HG03039 (cell line): Measurements from ENCODE around the gene SMARCE1.

Experiments used
- ATAC-seq: cut with Tn5 transposase; IDR thresholded peaks from one replicate; pipeline ENCODE4 v1.9.1; 2021; ENCODE audit warnings: mild to moderate bottlenecking, moderate library complexity; ENCODE audit not compliant: unreplicated experiment

Gene SMARCE1

DNA sequence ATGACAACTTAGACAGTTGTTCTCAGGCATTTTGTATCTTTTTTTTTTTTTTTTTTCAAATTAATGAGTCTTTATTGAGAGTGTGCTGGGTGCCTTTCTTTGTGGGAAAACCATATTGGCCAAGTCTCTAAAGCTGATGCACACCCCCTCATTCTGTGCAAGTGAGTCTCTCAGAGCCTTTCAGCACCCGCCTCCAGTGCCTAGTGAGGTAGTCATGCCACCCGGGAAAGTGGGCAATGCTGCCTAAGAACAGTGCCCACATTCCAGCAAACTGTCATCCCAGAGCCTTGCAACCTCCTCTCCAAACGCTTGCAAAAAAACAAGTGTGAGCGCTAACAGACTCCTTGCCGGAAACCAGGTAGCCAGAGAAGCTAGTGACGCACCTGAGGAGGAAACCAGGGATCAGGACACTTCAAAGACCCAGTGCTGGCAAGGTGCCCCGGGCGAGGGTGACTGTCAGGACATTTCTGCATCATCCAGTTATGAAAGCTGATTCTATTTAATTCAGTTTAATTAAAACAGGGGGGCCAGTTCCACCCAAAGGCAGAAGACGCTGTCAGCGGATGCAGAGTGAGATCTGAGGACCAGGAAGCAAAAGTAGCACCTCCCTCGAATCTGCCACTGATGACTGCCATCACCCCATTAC is 34.9 kb downstream of the SMARCE1 start:
- ATAC-seq, result no peak

DNA sequence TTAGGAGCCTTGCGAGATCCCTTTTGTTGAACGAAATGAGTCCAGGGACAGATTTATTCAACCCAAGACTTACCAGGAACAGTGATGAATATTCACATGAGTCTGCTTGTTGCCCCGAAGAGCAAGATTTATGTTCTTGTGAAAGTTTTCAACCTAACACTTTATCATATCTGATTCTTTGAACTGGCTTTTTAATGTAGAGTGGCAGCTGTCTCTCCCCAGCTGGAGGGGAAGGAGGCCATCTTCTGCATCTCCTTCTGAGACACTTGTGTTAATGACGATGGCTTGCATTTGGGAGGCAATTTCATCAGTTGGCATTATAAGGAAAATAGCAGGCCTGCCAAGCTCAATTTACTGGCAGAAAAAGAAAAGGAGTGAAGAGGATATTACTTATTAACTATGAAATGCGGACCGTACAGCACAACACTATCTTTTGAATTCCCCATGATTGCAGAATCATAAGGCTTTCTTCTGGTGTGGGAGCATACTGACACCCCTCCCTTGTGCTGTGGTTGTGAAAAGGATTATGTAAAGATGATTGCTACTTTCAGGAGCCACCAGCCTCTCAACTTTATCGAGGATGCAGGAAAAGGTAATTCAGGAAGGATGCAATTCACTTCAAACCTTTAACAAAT is 35.7 kb downstream of the SMARCE1 start:
- ATAC-seq, result no peak

DNA sequence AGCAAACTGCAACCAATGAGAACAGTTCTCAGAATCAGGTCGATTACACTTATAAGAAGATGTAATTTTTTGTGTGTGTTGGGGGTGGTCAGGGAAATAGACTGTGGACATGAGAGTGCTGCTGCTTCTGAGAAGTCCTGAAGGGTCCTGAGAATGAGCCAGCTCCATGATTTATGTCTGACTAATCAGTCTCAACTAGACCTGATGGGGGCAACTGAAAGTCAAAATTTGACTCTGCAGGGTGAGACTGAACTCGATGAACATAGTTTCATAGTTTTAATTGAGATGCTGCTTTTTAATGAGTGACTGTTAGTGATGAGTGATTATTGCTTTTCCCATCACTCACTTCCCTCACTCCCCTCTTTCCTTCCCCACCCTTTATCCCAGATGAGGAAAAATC is 37.3 kb downstream of the SMARCE1 start:
- ATAC-seq, result no peak

DNA sequence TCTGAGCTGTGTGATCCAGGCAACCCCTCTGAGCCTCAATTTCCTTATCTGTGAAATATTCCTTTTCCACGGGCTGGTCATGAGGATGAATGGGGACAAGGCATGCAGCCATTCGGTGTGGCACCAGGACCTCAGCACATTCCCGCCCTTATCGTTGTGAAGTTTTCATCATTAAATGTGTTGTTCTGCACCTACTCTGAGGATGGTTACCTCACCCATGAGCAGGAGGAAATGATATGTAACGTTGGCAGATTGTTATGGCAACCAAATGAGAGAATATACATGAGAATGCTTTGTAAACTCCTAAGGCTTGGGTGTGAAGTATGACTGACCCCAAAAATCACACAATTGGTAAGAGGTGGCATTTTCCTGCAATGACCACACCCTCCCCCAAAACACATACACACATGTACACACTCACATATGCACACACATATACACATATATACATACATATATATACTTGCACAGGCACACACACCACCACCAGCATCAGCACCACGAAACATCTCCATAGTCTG is 39.5 kb downstream of the SMARCE1 start:
- ATAC-seq, result no peak

DNA sequence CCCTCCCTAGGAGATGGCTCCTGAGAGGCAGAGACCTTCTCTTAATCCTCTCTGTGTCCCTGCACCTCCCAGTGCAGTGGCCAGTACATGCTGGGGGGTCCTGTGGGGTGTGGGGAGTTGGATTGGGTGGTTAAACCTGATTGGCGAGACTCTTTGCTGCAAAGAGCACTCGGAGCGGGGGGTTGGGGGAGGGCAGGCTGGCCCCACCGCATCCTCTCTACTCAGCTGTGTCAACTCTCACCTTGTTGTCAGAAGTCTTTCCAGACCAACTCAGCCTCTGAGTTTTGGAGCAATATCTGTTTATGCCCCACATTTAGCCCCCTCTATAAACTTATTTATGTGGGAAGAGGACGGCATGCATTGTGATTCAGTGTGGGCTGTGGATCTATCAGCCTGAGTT is 40.0 kb downstream of the SMARCE1 start:
- ATAC-seq, result no peak

DNA sequence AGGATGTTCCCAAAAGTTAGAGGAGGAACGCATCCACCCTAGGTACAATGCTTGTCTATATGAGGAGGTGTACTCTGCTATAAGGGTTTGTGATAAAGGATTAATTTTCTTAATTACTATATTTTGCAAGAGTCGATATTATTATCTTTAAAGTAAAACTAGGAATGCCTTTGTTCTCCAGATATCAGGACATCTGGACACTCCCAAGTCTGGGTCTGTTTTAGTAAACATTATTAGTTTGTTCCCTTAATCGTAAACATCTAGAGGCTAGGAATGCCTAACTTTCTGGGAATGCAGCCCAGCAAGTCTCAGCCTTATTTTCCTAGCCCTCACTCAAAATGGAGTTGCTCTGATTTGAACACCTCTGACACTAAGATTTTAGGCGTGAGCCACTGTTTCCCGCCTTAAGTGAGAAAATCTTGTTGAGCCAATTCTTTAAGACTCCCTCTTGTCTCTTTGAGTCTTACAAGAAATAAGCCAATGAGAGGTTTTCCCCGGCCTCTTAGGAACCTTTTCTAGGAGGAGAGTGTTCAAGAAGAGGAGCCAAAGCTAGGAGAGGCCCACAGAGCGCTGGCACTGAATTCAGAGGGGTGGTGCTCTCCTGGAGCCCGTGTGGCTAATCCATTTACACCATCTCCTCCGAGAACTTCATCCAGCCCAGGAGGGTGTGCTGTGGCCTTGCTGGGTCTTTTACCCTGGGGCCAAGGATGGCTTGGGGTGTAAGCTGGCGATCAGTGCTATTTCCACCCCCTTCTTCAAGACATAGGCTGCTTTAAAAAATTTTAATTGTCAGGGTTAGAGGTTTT is 40.9 kb downstream of the SMARCE1 start:
- no peak for ATAC-seq

DNA sequence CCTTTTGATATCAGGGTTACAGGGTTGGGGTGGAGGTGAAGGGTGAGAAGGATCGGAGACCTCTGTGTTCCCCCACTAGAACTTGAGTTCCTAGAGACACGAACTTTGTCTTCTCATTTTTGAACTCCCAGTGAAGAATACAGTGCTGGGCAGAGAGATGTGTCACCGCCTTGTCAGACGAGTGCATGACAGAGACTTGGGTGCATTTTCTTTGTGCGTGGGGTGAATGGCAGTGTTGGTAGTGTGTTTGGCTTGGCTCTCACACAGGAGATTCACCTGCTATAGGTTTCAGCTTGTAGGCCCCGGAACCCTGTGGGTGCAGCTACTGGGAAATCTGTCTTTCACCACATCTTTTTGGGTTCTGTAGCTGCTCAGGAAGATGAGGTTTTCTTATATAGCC is 42.3 kb downstream of the SMARCE1 start:
- no peak for ATAC-seq

DNA sequence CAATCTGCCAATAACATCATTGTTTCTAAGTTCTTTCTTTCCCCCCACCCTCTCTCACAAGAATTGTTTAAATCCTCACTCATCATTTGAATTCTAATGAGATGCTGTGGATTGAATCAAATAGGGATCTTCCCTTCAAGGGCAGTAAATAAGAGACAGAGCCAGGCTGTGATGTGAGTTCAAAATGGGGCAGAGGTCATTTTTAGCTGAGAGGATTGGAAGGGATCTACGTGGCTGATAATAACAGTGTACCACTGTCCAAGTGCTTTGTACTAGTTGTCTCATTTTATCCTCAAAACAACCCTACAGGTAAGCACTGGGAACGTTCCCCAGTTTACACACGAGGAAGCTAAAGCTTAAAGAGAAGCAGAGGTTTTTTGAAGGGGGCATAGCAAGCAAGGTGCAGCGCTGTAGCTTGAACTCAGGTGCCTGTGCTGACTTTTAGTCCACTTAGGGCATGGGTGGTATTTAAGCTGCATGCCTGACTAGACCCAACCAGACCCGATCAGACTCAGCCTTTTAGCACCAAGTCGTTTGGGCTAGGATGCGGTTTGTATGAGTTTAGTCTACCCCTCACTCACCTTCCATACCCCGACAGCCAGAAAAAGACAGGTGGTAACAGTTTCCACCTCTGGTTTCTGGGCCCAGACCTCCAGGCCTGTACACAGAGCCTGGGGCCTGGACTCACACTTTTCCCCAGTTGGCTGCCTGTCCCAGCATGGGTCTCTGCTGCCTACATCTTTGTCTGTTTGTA is 43.1 kb downstream of the SMARCE1 start:
- ATAC-seq, result no peak

DNA sequence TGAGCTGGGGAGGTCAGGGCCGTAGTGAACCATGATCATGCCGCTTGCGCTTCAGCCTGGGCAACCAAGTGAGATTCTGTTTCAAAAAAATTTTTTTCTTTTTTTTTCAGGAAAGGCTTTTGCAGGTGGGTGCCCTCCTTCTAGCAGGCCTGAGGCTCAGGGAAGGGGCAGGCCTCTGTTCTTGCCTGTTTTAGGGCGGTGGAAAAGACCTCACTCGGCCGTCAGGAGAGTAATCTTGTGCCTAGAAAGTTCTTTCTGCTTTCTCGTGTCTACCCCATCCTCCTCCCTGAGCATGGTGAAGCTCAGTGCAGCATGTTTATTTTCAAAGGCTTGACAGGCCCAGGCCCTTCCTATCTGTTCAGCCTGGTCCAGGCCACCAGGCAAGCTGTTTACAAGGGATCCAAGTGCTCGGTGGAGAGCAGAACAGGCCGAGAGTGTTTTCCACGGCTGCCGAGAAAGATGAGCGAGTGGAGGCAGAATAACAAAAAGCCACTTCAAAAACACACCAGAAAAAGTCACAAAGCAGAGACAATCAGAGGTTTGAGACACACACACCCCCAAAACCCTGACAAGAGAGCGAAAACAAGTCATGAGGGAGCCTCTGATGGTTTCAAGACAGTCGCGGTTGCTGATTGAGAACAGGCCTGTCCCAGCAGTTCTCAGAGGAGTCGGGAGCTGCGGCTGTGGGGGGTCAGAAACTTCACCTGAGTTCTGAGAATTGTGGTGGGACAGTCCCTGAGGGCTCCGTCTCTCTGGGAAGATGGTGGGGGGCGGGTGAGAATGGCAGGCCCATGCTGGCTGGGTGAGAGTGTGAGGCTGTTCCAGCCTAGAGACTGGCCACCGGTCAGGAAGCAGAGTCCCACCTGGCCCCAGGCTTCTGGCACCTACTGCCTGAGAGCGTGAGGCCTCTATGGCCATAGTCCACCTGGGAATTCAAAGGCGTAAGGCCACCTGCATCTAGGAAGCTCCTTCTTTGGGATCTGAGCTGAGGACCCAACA is 44.9 kb downstream of the SMARCE1 start:
- no peak for ATAC-seq

DNA sequence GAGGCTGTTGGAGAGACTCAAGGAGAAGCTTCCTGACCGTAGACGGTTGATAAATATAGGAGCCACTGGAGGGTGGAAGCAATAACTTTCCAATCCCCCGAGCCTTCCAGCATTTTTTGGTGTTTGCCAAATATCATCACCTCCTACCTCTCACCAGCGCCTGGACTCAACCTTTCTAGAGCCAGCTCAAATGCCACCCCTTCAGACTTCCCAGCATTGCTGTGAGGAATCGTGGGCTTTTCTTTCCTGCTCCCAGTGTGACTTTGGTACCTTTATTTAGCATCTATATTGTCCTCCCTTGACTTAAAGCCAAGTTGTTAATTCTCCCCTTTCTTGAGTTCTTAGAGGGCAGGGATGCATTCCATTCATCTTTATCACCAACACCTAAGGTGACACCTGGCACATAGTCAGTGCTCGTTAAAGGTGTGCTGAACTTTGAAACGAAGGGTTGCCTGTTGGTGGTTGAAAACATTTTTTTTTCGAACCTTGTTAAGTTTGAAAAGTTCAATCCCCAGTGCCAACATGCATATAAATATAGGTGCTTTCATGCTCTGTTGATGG is 47.1 kb downstream of the SMARCE1 start:
- ATAC-seq, result no peak

DNA sequence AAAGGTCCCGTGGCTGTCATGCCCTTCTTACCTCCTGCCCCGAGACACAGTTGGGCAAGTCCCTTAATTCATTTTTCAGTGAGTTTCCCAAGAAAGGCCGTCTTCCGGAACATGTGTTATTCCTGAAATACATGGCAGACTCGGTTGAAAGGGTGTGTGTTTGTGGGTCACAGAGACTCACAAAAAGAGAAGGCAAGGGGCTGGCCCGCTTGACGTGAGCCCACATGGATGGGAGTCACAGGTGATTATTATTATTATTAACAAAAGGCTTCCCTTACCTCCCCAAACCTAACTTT is 48.2 kb downstream of the SMARCE1 start:
- ATAC-seq, result no peak

DNA sequence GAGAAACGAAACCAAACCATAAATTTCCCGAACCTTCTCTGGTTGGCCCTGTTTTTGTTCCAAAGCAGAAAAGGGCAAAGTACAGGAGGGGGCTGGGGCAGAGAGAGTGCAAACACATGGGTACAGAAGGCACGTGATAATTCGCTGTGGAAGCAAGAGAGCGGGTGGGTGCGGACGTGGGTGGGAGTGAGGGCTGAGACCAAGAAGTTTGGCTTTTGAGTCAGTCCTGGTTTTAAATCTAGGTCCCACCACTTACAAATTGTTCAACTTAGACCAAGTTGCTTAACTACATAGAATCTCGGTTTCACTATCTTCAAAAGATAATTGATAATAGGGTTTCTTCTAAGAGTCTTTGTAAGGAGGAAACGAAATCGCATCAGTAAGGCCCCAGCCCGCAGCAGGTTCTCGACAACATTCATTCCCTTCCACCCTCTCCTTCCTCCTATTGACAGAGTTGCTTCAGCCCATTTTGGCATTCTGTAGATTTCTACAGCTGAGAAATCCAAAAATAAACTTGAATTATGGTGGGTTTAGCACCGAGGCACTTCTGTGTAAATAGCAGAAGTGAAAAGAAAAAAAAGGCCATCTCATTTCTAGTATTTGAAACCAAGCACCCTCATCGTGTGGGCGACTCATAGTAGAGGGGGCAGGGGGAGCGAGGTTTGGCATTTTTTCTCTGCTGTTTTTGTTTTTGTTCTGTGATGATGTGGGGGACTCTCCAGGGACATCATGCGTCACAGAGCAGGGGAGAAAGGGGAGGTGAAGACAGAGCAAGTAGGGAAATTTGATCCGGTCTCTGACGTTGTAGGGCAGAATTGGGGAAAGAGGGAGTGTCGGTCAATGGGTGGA is 48.8 kb downstream of the SMARCE1 start:
- ATAC-seq, result no peak

DNA sequence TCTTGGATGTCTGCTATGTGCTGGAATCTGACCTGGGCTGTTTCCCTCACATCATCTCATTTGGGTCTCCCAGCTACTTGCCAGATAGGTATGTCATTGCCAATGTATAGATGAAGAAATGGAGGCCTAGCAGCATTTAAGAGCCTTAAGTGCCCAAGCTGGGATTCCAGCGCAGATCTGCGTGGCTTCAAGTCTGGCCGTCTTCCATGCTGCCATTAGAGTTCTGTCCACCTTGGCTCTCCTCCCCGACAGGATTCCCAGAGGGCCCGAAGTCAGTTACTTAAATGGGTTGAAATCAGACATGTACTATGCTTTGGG is 49.4 kb downstream of the SMARCE1 start:
- no peak for ATAC-seq

DNA sequence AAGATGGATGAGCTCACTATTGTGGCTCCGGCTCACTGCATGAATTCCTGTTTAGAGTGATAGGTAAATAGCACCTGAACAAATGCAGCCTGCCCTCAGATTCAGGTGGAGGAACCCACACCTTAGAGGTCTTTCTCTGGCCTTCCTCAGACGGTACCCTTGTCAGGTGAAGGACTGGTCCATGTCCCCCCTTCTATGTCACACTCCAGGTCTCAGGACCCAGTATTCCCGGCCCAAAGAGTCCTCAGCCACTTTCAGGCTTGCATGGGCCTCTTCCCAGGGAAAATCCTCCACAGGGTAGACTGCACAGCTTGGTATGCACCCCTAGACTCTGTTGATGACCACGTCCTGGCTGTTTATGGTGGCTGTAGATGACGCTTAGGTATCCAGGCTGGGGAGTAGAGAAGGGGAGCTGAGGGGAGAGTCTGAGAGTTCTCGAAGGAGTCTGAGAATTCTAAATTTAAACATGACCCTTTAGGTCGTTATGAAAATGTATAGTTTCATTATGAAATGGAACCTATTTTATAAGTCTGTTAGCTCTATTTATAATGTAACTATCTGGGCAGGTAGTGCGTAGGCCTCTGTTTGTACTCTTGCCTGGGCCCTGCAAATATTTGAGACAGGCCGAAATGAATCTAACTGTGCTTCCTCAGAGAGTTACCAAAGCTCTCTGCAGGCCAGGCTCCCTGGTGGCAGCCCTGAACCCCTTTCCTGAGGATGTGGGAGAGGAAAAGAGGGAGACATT is 49.9 kb downstream of the SMARCE1 start:
- no peak for ATAC-seq

DNA sequence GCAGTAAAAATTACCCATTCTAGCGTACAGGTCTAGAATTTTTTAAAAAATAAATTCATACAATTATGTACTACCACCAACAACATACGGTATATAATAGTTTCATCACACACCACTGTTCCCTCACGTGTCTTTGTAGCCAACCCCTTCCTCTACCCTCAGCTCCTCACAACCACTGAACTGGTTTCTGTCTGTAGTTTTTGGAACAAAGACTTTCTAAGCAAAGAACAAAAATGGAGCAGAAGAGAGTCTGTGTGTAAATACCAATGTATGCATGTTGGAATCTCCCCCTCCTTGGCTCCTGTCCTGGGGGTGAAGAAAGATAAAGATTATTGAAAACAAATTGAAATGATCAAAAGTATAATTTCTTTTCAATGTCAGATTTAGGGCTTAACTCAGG is 50.5 kb downstream of the SMARCE1 start:
- no peak for ATAC-seq

DNA sequence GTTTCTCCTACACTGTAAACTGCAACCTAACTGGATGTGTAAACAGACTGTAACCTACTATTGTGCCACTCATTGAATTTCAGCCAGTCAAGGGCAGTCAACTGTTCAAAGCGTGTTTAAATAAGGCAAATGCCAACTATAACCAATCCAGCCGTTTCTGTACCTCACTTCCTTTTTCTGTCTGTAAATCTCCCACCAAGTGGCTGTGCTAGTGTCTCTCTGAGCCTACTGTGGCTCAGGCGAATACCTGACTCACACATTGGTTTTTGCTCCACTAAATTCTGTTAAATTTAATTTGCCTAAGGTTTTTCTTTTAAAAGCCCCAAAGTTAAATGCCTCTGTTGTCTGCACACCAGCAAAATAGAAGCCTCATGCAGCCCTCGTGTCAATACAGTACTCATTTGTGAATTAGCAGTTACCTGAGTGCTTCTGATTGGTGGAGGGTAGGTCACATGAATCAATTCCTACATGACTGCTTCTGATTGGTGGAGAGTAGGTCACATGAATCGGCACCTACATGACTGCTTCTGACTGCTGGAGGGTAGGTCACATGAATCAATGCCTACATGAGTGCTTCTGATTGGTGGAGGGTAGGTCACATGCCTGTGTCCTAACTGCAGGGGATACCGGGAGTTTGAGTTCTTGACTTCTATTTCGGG is 51.2 kb downstream of the SMARCE1 start:
- no peak for ATAC-seq

DNA sequence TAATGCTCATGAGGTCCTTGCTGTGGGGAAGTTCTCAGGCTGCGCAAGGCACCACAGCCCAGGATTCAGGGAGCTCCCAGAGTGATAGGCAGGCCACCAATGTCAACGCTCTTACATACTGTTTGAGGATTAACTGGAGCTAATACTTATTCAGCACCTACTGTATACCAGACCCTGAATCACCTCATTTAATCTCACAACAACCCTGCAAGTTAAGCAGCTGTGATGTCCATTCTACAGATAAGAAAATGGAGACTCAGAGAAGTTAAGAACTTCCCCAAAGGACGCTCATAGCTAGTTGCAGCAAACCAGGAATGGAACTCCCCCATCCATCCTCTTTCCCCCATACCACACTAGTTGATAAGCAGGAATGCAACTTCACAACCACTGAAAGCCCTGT is 56.9 kb downstream of the SMARCE1 start:
- no peak for ATAC-seq

DNA sequence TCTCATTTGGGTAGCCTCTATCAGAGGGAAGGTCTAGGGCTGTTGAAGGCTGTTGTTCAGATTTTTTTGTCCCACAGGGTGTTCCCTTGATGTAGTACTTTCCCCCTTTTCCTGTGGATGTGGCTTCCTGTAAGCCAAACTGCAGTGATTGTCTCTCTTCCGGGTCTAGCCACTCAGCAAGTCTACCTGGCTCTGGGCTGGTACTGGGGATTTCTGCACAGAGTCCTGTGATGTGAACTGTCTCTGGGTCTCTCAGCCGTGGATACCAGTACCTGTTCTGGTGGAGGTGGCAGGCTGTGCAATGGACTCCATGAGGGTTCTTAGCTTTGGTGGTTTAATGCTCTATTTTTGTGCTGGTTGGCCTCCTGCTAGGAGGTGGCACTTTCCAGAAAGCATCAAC is 59.1 kb downstream of the SMARCE1 start:
- ATAC-seq, result no peak
